RWPE2 (cell line): ENCODE measurements around the gene OTOL1.

ENCODE experiments used
- ATAC-seq: fragments of 200-7000 bp; cut with Tn5 transposase; 3 replicates; pipeline ENCODE4 v1.9.1; 2021; ENCODE audit warnings: low read depth
- DNase-seq: peaks from one replicate; pipeline ENCODE4 v3.0.0-alpha.2; 2020; ENCODE audit warnings: low spot score
- H3K27ac ChIP-seq: fragments of 450-650 bp; 2 replicates; pipeline ENCODE4 v1.5.1; 2017; ENCODE audit warnings: mild to moderate bottlenecking; ENCODE audit not compliant: poor library complexity, severe bottlenecking
- H3K27me3 ChIP-seq: fragments of 250-450 bp; sonication (Bioruptor Pico); 2 replicates; pipeline ENCODE4 v1.5.1; 2021; ENCODE audit warnings: mild to moderate bottlenecking, moderate library complexity; ENCODE audit not compliant: insufficient read depth, poor library complexity, severe bottlenecking
- H3K36me3 ChIP-seq: fragments of 250-450 bp; sonication (Bioruptor Pico); 2 replicates; pipeline ENCODE4 v1.5.1; 2020; ENCODE audit warnings: low read depth, mild to moderate bottlenecking, moderate library complexity
- H3K4me1 ChIP-seq: fragments of 250-450 bp; sonication (Bioruptor Pico); 2 replicates; pipeline ENCODE4 v1.5.1; 2021; ENCODE audit warnings: mild to moderate bottlenecking, moderate library complexity; ENCODE audit not compliant: insufficient read depth, poor library complexity, severe bottlenecking
- H3K4me3 ChIP-seq: fragments of 250-450 bp; sonication (Bioruptor Pico); 2 replicates; pipeline ENCODE4 v1.5.1; 2021; ENCODE audit warnings: mild to moderate bottlenecking, moderate library complexity; ENCODE audit not compliant: severe bottlenecking
- H3K9me3 ChIP-seq: fragments of 250-450 bp; sonication (Bioruptor Pico); 2 replicates; pipeline ENCODE4 v1.5.1; 2021; ENCODE audit warnings: mild to moderate bottlenecking, moderate library complexity; ENCODE audit not compliant: severe bottlenecking
- TF ChIP-seq, protein P1 (sequence below): fragments of 450-650 bp; IDR thresholded peaks from one replicate; pipeline ENCODE4 v1.5.1; 2017; ENCODE audit warnings: mild to moderate bottlenecking, moderate library complexity; ENCODE audit not compliant: poor library complexity, severe bottlenecking

The OTOL1 gene

DNA sequence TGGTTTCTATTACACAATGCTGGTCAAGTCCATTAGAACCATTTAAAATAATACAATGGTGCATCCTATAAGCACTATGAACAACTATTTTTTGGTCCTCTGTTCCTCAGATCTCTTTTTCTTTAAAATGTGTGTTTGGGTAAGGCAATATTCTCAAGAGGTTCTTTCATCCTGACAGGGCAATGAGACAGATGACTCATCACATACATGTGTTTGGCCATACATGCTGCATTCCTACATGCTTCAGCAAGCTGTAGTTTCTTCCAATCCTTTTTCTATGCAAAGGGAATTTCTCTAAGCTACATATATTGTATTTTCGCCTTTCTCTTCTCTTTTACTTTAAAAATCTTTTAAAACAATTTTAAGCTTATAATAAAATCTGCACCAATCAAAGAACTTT, 52.7 kb downstream of the OTOL1 start:
- Histone ChIP-seq H3K9me3 (no peaks in the 10 kb centered on the region), H3K4me3 (no peak overlapping the region), H3K36me3 (no peaks in the 10 kb centered on the region), H3K27me3 (no peaks in the 10 kb centered on the region), H3K27ac (no peak overlapping the region), H3K4me1 (no peaks in the 10 kb centered on the region)
- ATAC-seq (no peak), DNase-seq (no peak)
- TF ChIP-seq, protein P1, sequence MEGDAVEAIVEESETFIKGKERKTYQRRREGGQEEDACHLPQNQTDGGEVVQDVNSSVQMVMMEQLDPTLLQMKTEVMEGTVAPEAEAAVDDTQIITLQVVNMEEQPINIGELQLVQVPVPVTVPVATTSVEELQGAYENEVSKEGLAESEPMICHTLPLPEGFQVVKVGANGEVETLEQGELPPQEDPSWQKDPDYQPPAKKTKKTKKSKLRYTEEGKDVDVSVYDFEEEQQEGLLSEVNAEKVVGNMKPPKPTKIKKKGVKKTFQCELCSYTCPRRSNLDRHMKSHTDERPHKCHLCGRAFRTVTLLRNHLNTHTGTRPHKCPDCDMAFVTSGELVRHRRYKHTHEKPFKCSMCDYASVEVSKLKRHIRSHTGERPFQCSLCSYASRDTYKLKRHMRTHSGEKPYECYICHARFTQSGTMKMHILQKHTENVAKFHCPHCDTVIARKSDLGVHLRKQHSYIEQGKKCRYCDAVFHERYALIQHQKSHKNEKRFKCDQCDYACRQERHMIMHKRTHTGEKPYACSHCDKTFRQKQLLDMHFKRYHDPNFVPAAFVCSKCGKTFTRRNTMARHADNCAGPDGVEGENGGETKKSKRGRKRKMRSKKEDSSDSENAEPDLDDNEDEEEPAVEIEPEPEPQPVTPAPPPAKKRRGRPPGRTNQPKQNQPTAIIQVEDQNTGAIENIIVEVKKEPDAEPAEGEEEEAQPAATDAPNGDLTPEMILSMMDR = no peak

DNA sequence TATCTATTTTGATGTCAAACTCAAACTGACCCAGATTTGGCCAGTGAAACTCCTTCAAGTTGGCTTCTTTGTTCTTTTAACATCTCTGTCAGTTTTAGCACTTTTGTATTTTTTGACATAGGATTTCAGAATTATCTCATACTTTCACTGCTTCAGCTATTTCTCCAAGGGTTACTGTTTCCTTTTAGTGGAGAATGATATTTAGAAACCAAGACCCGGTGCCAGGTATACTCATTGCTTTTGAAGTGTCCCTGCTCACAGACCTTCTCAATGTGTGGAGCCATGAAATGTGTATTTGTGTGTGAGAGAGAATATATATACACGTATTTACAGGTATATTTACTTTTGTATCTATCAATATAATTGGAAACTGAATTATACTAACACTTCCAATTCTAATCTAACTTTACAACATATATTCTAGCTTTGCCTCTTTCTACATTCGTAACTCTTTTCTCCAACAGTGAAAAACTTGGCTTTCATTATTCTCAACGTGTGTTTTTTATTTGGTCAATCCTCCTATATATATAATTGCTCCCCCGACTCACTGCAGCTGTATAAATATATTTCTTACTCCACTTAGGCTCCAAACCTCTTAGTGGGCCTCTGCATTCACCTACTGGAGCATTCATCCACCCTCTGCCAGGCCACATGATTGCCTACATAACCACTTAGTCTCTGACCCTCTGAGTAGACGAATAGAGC, 54.0 kb downstream of the OTOL1 start:
- DNase-seq (no peak), ATAC-seq (no peak)

DNA sequence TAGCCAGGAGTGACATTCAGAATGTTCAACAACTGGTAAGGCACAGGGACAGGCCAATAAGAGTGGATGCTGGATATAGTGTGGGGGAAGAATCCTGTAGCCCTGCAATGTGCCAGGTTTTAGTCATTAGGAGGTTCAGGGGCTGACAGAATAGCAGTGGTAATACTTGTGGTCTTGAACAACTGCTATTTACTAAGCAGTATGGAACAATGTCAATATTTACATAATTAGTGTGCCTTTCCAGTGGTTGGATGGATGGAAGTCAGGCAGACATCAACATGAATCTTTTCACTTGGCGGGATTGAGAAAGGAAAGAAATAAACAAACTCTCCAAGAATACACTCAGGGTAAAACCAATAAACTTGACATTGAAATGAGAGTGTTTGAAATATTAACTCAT, 55.1 kb downstream of the OTOL1 start:
- no peak for DNase-seq
- no peaks in the 10 kb centered on the region for H3K4me1 ChIP-seq
- H3K36me3 ChIP-seq = no peaks in the 10 kb centered on the region
- no peaks in the 10 kb centered on the region for H3K9me3 ChIP-seq
- TF ChIP-seq, protein P1 = no peak
- H3K27me3 ChIP-seq = no peaks in the 10 kb centered on the region
- ATAC-seq = no peak
- no peak overlapping the region for H3K4me3 ChIP-seq
- H3K27ac ChIP-seq = no peak overlapping the region

More for the DNA sequence above, 54.0 kb downstream of the OTOL1 start:
- Histone ChIP-seq H3K27me3 (no peaks in the 10 kb centered on the region), H3K36me3 (no peaks in the 10 kb centered on the region), H3K27ac (no peak overlapping the region), H3K4me3 (no peak overlapping the region), H3K4me1 (no peaks in the 10 kb centered on the region), H3K9me3 (no peaks in the 10 kb centered on the region)
- TF ChIP-seq, protein P1 = no peak

DNA sequence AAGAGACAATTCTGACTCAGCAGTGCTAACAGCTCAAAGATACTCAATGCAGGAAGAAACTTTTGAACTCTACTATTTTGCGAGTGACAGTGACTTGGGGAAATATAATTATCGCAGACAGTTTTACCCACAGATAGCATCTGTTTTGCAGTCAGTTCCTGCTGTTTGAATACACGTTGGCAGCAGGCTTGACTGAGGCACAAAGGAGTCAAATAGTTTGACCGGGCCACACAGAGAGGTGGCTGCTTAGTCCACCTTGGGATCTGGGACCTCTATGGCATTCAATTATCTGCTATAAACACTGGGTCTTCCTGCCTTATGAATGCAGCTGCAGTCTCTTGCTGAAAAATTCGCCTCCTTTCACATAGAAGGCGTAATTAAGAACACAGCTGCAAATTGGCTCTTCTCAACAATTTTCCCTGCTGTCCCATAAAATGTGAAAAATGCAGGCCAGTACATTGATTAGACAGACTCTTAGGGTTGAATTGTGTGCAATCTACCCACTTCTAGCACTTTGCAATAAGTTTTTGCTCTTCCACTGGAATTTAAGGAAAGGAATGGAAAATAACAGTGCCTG, 56.5 kb downstream of the OTOL1 start:
- DNase-seq (no peak), ATAC-seq (no peak)
- H3K4me3 ChIP-seq = no peak overlapping the region
- no peaks in the 10 kb centered on the region for H3K27me3 ChIP-seq
- no peaks in the 10 kb centered on the region for H3K36me3 ChIP-seq
- H3K4me1 ChIP-seq = no peaks in the 10 kb centered on the region
- H3K27ac ChIP-seq = no peak overlapping the region
- H3K9me3 ChIP-seq = no peaks in the 10 kb centered on the region
- TF ChIP-seq, protein P1 = no peak
